ENCODE results near the gene MARF1. TPM values are rescaled to one million over a fixed set of nuclear protein-coding genes. Genes with fewer than 3 reads are reported as not detected.

MARF1 gene
- total RNA-seq, 1 donor from 2014 or later, result 19.8 TPM

DNA sequence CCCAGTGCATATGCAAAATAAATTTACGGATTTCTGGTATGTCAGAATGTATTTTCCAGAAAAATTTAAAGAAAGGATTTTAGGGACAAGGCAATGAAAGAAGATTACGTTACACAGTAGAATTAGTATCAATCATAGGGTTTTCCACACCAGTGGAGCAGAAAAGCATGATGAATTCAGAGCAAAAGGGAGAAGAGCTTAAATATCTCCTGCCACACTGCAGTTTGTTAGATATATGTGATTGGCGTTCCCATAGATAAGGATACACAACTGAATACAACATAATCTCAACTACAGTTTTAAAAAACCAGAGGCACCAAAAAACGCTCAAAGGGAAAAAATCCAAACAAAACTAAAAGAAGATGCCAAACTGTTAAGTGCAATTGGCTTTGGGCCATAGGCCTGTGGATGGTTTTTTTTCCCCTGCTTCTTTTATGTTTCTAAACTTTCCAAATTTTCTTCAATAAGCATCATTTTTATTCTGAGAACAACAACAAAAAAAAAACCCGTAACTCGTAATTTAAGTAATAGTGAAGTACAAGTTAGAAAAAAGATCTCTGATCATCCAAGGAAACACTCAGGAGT is 22.3 kb downstream of the MARF1 start:
- no peak for DNase-seq (ENCODE audit: low read depth)
- H3K27me3 ChIP-seq (ENCODE audit: control insufficient read depth, insufficient read depth, low read length), result no peaks in the 10 kb centered on the region
- TF ChIP-seq, protein P1, sequence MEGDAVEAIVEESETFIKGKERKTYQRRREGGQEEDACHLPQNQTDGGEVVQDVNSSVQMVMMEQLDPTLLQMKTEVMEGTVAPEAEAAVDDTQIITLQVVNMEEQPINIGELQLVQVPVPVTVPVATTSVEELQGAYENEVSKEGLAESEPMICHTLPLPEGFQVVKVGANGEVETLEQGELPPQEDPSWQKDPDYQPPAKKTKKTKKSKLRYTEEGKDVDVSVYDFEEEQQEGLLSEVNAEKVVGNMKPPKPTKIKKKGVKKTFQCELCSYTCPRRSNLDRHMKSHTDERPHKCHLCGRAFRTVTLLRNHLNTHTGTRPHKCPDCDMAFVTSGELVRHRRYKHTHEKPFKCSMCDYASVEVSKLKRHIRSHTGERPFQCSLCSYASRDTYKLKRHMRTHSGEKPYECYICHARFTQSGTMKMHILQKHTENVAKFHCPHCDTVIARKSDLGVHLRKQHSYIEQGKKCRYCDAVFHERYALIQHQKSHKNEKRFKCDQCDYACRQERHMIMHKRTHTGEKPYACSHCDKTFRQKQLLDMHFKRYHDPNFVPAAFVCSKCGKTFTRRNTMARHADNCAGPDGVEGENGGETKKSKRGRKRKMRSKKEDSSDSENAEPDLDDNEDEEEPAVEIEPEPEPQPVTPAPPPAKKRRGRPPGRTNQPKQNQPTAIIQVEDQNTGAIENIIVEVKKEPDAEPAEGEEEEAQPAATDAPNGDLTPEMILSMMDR (IDR thresholded peaks at IDR 0.05; ENCODE audit: insufficient read depth, low read length, poor library complexity, severe bottlenecking), result no peak
- H3K4me3 ChIP-seq (ENCODE audit: low read depth, low read length), result no peak overlapping the region
- peaks cover 2% of the 10 kb centered on the region for H3K36me3 ChIP-seq (ENCODE audit: control insufficient read depth, insufficient read depth, low read length)

DNA sequence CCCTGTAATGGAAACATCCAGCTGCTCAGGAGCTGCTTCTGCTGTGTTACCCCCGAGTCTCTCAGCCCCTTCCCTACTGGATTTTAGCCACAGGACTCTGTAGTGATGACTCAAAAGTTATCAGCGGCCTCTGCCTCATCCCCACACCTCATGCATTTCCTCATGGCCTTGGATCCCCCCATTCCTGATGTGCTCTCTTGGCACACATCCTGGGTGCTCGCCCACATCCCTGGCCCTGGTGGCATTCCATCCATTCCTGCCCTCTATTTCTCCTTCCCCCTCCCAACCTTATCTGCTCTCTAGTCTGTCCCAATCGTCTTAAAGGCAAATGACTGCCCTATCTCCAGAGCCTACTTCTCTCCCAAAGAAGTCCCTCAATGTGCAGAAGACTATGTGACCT is 24.6 kb downstream of the MARF1 start:
- TF ChIP-seq, protein P1 (IDR thresholded peaks at IDR 0.05; ENCODE audit: insufficient read depth, low read length, poor library complexity, severe bottlenecking), result no peak
- DNase-seq (ENCODE audit: low read depth), result no peak
- Histone ChIP-seq H3K4me3 (ENCODE audit: low read depth, low read length) (no peak overlapping the region), H3K27me3 (ENCODE audit: control insufficient read depth, insufficient read depth, low read length) (no peaks in the 10 kb centered on the region), H3K36me3 (ENCODE audit: control insufficient read depth, insufficient read depth, low read length) (peaks cover 2% of the 10 kb centered on the region)

DNA sequence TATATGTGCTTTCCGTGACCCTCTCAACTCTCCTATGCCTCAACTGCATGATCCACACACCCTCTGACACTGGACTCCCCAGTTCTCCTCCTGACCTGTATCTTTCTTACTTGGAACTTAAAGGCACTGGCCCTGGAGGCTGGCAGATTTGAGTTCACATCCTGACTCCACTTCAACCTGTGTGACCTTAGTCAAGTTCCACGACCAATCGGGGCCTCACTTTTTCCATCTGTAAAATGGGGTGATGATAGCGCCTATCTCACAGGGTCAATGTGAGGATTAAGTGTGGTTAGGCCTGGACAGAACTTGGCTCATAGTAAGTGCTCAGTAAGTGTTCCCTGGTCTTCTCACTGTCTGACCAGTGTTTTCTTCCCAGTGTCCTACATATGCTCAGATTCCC is 25.1 kb downstream of the MARF1 start:
- DNase-seq (ENCODE audit: low read depth), result no peak
- TF ChIP-seq, protein P1 (IDR thresholded peaks at IDR 0.05; ENCODE audit: insufficient read depth, low read length, poor library complexity, severe bottlenecking), result no peak
- no peak overlapping the region for H3K4me3 ChIP-seq (ENCODE audit: low read depth, low read length)
- no peaks in the 10 kb centered on the region for H3K27me3 ChIP-seq (ENCODE audit: control insufficient read depth, insufficient read depth, low read length)
- H3K36me3 ChIP-seq (ENCODE audit: control insufficient read depth, insufficient read depth, low read length), result peaks cover 2% of the 10 kb centered on the region

DNA sequence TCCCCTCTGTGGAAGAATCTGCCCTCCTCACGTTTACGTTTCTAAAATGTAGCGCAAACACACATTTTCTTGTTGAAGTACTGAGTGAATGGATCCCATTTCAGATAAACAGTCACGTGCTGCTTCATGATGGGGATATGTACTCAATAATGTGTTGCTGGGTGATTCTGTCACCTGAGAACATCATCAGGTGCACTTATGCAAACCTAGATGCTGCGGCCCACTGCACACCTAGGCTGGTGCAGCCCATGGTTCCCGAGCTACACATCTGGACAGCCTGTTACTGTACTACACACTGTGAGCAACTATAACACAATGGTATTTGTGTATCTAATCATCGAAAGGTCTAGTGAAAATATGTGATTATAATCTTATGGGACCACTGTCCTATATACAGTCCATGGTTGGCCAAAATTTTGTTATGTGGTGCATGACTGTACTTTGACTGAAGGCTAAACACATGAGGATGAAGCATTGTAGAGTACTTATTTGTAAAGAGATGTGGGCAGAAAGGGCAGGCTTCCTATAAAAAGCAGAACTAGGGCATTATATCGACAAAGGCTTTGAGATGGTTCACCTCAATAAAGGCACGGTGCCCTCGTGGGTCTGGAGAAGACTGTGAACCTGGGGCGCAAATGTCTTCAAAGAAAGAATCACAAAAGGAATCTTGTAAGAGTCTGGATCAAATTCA is 26.3 kb downstream of the MARF1 start:
- Histone ChIP-seq H3K36me3 (ENCODE audit: control insufficient read depth, insufficient read depth, low read length) (peaks cover 2% of the 10 kb centered on the region), H3K27me3 (ENCODE audit: control insufficient read depth, insufficient read depth, low read length) (no peaks in the 10 kb centered on the region), H3K4me3 (ENCODE audit: low read depth, low read length) (no peak overlapping the region)
- TF ChIP-seq, protein P1 (IDR thresholded peaks at IDR 0.05; ENCODE audit: insufficient read depth, low read length, poor library complexity, severe bottlenecking), result no peak
- no peak for DNase-seq (ENCODE audit: low read depth)

DNA sequence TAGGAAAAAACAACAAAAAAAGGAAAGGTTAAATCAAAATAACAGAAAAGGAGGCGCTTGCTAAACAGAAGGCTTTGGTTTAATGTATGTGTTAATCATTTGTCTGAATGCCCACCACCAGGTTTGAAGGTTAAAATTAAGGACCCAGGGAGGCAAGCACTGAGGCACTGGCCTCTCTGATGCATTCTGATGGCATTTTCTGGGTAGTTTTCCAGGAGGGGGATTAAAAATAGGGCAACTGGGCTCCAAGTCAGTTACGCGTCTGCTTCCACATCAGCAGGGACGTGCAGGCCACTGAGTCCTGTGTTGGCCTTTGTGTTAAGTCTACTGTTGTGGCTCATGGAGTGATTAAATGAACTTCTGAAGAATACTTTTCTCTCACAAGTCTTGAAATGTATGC is 26.9 kb downstream of the MARF1 start:
- Histone ChIP-seq H3K36me3 (ENCODE audit: control insufficient read depth, insufficient read depth, low read length) (peaks cover 2% of the 10 kb centered on the region), H3K4me3 (ENCODE audit: low read depth, low read length) (no peak overlapping the region), H3K27me3 (ENCODE audit: control insufficient read depth, insufficient read depth, low read length) (no peaks in the 10 kb centered on the region)
- DNase-seq (ENCODE audit: low read depth), result no peak
- TF ChIP-seq, protein P1 (IDR thresholded peaks at IDR 0.05; ENCODE audit: insufficient read depth, low read length, poor library complexity, severe bottlenecking), result no peak

DNA sequence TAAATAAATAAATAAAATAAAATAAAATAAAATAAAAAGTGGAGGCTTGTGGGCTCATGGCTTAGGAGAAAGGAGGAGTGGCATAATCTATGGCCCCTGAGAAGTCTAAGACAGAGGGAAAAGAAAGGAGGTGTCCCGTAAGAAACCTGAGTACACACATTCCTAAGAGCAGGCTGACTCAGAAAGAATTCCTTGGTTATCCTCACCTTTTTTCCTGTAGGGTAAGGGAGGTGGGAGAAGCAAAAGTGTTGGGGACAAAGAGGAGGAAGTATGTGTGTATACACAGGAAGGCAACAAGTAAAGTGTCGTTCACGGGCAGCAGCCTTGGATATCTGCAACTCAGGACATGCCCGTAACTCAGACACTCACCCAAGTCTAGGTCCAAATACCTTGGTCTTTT is 29.3 kb downstream of the MARF1 start:
- peak; percentile 14 for DNase-seq (ENCODE audit: low read depth)
- H3K36me3 ChIP-seq (ENCODE audit: control insufficient read depth, insufficient read depth, low read length), result peaks cover 1% of the 10 kb centered on the region
- no peak overlapping the region for H3K4me3 ChIP-seq (ENCODE audit: low read depth, low read length)
- no peaks in the 10 kb centered on the region for H3K27me3 ChIP-seq (ENCODE audit: control insufficient read depth, insufficient read depth, low read length)
- TF ChIP-seq, protein P1 (IDR thresholded peaks at IDR 0.05; ENCODE audit: insufficient read depth, low read length, poor library complexity, severe bottlenecking), result no peak
